ENCODE results near the gene LMO2.
"Not testable (repeated sequence)": the region's sequence is repeated elsewhere in the genome, so short reads cannot be mapped to it uniquely, and the experiment has no call there.

The LMO2 gene

GRCh38 chr11:33891714-33892327 is at the start of gene LMO2:
LMO2 (minus strand) TSS chr11:33892076; CDS start chr11:33869716, 22,360 bp downstream.
- DNase-seq (ENCODE audit: low spot score), result no peak

GRCh38 chr11:33940538-33940815 is 48.6 kb upstream of the LMO2 start:
- DNase-seq (ENCODE audit: low spot score), result no peak

- no peak for DNase-seq (ENCODE audit: low spot score)
These were observed 45.1 kb upstream of the LMO2 start for GRCh38 chr11:33936725-33937604.

- no peak for DNase-seq (ENCODE audit: low spot score)
These were observed 43.9 kb upstream of the LMO2 start for GRCh38 chr11:33935461-33936456.

GRCh38 chr11:33935005-33935404 is 43.1 kb upstream of the LMO2 start:
- DNase-seq (ENCODE audit: low spot score), result no peak

GRCh38 chr11:33934450-33934849 is 42.6 kb upstream of the LMO2 start:
- no peak for DNase-seq (ENCODE audit: low spot score)

- no peak for DNase-seq (ENCODE audit: low spot score)
These were observed 41.7 kb upstream of the LMO2 start for GRCh38 chr11:33933602-33934001.

GRCh38 chr11:33932721-33933120 is 40.8 kb upstream of the LMO2 start:
- DNase-seq (ENCODE audit: low spot score), result no peak

- DNase-seq (ENCODE audit: low spot score), result not testable (repeated sequence)
These were observed 40.0 kb upstream of the LMO2 start for GRCh38 chr11:33931739-33932366.

GRCh38 chr11:33931067-33931466 is 39.2 kb upstream of the LMO2 start:
- DNase-seq (ENCODE audit: low spot score), result no peak

- peak; percentile 53 for DNase-seq (ENCODE audit: low spot score)
These were observed 38.6 kb upstream of the LMO2 start for GRCh38 chr11:33930317-33931021.

- DNase-seq (ENCODE audit: low spot score), result no peak
These were observed 36.7 kb upstream of the LMO2 start for GRCh38 chr11:33928564-33928963.

GRCh38 chr11:33926671-33927552 is 35.0 kb upstream of the LMO2 start:
- DNase-seq (ENCODE audit: low spot score), result no peak

GRCh38 chr11:33924341-33924740 is 32.5 kb upstream of the LMO2 start:
- no peak for DNase-seq (ENCODE audit: low spot score)

- DNase-seq (ENCODE audit: low spot score), result no peak
These were observed 31.8 kb upstream of the LMO2 start for GRCh38 chr11:33923626-33924025.

- no peak for DNase-seq (ENCODE audit: low spot score)
These were observed 29.1 kb upstream of the LMO2 start for GRCh38 chr11:33920838-33921613.

GRCh38 chr11:33919645-33920044 is 27.8 kb upstream of the LMO2 start:
- no peak for DNase-seq (ENCODE audit: low spot score)

- not testable (repeated sequence) for DNase-seq (ENCODE audit: low spot score)
These were observed 25.5 kb upstream of the LMO2 start for GRCh38 chr11:33917402-33917801.

- no peak for DNase-seq (ENCODE audit: low spot score)
These were observed 24.9 kb upstream of the LMO2 start for GRCh38 chr11:33916736-33917135.

GRCh38 chr11:33915526-33915925 is 23.6 kb upstream of the LMO2 start:
- no peak for DNase-seq (ENCODE audit: low spot score)
